Middle frontal gyrus (tissue), 1 donor: ENCODE measurements around the gene ATF4.
A peak's percentile ranks its signal among the peaks of the same experiment; 100 is the strongest.

Experiments used
- DNase-seq: peaks from one replicate; pipeline ENCODE4 v3.0.0-alpha.2; 2015; ENCODE audit warnings: low spot score; ENCODE audit errors: extremely low spot score

Gene ATF4

GRCh38 chr22:39528080-39528661 lies 7.8 kb downstream of the ATF4 start:
- DNase-seq, result no peak

DNA sequence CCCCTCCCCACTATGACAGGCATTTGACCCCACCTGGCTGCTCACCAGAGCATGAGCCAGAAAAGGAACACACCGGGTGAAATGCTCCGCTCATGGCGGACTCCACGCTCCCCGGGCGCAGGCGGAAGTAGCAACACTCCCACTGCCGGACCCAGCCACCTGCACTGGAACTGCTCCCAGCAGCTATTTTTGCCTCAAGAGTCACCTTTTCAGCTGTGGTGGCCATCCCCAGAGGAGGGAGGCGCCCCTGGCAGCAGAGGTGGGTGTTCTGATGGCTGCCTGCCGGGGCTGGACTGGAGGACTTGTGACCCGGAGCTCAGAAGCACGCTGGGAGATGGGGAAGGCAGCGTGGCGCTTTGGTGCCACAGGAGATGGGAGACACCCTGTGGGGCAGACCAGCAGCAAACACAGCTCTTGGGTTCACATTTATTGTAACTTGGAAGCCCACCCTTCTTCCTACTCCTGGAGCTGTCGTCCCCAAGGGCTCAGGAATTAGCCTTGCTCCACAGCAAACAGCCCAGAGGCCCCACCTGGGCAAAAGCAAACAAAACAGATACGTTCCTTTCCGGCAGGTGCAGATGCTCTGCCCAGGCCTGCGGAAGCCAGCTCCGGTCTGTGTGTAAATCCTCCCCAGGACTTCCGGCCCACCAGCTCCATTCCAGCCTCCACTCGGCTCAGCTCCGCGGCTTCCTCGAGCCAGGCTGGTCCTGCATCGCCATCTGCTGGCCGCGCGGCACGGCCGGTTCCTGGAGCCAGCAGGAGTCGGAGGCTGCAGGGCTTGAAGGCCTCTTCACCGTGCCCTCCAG lies 8.5 kb downstream of the ATF4 start:
- peak; percentile 73 for DNase-seq

DNA sequence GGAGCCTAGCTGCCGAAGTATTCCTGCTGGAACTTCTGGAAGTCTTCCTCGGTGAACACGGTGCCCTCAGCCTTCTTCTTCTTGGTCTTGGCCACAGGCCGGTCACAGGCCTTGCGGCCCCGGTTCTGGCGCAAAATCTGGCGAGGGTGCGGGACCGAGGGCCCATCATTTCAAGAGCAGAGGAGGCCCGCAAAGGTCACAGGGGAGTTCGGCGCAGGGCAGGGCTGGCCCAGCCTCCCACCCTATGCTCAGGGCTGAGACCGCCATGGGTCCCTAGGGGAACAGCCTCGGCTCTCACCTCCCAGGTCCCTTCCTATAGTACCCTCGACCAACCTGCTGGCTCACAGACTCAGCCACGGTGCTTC lies 9.1 kb downstream of the ATF4 start:
- no peak for DNase-seq

- no peak for DNase-seq
Observed at GRCh38 chr22:39530116-39530515, 9.8 kb downstream of the ATF4 start.

GRCh38 chr22:39530692-39531331 lies 10.4 kb downstream of the ATF4 start:
- DNase-seq, result no peak

DNA sequence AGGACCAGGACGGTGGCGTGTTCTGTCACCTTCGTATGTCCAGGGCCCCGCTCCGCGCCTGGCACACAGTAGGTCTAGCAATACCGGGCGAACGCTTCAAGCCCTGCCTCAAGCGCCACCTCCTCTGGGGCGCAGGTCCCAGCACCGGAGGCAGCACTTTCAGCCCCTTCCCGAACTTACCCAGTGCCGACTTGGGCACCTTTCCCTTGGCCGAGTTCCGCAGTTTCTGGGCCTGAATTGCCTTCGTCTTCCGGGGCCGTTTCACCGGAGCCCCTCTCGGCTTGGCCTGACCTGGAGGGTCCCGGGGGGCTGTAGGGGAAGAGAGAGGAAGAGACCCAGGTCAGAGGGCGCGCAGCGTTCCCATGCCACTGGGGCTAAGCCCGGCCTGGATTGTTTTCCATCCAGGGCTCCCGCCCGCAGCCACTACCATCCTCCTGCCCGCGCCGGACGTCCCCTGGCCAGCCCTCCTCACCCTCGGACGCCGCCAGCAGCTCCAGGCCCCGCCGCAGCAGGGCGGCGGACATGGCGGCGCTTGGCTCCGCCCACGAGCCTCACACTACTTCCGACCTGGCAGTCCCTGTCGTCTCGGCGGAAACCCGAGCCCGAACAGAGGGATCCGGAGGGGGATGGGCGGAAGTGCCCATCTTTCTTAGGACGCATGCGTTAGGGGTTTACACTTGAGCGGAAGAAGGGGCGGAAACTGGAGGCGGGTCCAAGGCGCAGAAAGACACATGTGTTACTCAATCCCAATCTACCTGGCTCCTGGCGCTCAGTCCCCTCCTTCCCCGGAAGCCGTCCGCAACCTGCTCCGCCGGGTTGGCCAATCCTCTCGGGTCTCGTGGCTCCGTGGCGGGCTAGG lies 12.1 kb downstream of the ATF4 start, which contains the start of gene RPS19BP1:
TSS of gene RPS19BP1 (minus strand) at position 534 of the 859 bp plus-strand sequence. CDS start at position 524, 10 bp downstream.
- peak; percentile 99 for DNase-seq

GRCh38 chr22:39534092-39534506 lies 13.7 kb downstream of the ATF4 start:
- DNase-seq, result no peak

GRCh38 chr22:39534591-39535356 lies 14.4 kb downstream of the ATF4 start:
- DNase-seq, result no peak

GRCh38 chr22:39535357-39535725 lies 15.0 kb downstream of the ATF4 start:
- no peak for DNase-seq

GRCh38 chr22:39535831-39536449 lies 15.6 kb downstream of the ATF4 start:
- DNase-seq, result no peak

DNA sequence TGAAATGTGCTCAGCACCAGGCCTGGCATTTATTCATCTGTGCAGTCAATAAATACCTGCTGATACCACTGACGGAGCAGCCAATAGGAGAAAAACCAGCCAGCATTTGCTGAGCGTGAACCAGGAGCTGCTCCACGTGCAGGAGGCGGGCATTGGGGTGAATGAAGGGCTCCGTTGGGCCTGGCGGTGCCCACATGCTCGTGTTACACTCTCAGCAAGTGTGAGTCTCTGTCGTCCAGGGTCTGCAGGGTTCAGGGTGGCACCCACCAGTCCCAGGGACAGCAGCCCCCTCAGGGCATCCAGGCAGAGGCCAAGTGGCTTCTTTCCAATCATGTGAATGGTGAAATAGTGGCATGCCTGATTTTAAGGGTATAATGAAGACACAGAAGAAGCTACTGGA lies 16.3 kb downstream of the ATF4 start:
- no peak for DNase-seq

- DNase-seq, result no peak
Observed at GRCh38 chr22:39537975-39538374, 17.6 kb downstream of the ATF4 start.

GRCh38 chr22:39543095-39543494 lies 22.7 kb downstream of the ATF4 start:
- no peak for DNase-seq

GRCh38 chr22:39545386-39546365 lies 25.3 kb downstream of the ATF4 start:
- no peak for DNase-seq

GRCh38 chr22:39546889-39547586 lies 26.7 kb downstream of the ATF4 start:
- peak; percentile 62 for DNase-seq

DNA sequence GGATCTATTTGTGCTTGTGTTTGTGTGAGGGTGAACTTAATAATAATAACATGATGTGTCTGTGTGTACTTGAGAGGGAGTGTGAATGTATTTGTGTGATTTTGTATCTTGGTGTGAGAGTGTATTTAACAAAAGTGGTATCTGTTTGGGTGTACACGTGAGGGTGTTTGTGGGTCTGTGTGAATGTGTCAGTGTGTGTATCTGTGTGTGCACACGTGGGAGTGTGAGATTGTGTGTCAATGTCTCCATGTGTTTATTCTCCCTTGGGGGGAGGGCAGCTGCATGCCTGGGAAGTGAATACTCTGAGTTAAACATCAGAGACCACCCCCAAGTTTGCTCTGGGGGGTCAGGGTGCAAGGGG lies 27.2 kb downstream of the ATF4 start:
- DNase-seq, result no peak

DNA sequence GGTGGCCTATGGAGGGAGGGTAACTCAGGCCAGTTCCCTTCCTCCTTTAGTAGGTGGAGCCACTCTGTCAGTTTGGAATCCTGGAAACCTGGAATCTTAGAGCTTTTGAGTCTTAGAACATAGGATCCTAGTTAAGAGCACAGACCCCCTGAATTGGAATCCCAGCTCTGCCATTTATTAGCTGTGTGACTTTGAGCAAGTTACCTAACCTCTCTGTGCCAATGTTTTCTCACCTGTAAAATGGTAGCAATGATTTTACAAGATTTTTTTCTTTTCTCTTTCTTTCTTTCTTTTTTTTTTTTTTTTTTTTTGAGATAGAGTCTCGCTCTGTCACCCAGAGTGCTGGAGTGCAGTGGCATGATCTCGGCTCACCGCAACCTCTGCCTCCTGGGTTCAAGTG lies 33.1 kb downstream of the ATF4 start:
- no peak for DNase-seq

DNA sequence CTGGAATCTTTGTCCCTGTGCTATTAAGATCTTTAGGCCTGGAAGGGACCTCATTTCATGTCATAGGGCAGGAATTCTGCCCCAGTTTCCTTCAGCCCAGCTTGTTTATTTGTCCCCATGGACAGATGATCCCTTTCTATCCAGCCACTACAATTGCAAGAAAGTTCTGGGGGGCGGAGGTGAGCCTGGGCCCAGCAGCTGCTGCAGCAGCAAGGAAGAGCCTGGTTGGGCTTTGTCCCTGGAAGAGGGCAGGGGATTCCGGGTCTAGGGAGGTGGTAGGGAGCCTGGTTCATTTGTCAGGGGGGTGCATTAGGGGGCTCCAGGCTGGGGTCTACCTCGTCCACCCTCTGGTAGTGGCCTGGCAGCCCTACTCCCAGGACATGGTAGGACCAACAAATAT lies 33.8 kb downstream of the ATF4 start:
- DNase-seq, result no peak
